Sigmoid colon (tissue), 7 donors: ENCODE results near the gene CCDC17. TPM values are rescaled to one million over a fixed set of nuclear protein-coding genes. Genes with fewer than 3 reads are reported as not detected.

Experiments used
- DNase-seq: peaks from one replicate; pipeline ENCODE4 v3.0.0-alpha.2; 2019
- H3K27ac ChIP-seq, 4 donors: fragments of 200-600 bp; sonication (generic); one replicate each; pipeline ENCODE4 v1.5.1; 2016 to 2019; ENCODE audit warnings: mild to moderate bottlenecking in 1 of 4
- H3K27me3 ChIP-seq, 3 donors: fragments of 200-600 bp; sonication (generic); one replicate each; pipeline ENCODE4 v1.5.1; 2019; ENCODE audit warnings: mild to moderate bottlenecking in 1 of 3
- H3K36me3 ChIP-seq, 4 donors: fragments of 200-600 bp; sonication (generic); one replicate each; pipeline ENCODE4 v1.5.1; 2016 to 2019
- H3K4me1 ChIP-seq, 4 donors: fragments of 200-600 bp; sonication (generic); one replicate each; pipeline ENCODE4 v1.5.1; 2017 to 2019
- H3K4me3 ChIP-seq, 4 donors: fragments of 200-600 bp; sonication (generic); one replicate each; pipeline ENCODE4 v1.5.1; 2017 to 2019; ENCODE audit warnings: mild to moderate bottlenecking in 2 of 4, moderate library complexity in 1 of 4
- H3K9me3 ChIP-seq, 4 donors: fragments of 200-600 bp in 3 of 4; sonication (generic) in 3 of 4; one replicate each; pipeline versions ENCODE4 v1.5.1 to v1.6.1; 2013 to 2019
- CTCF ChIP-seq, 4 experiments: fragments of 450-650 bp in 3 of 4; fragments of 200-600 bp in 1 of 4; IDR thresholded peaks; one replicate each; pipeline ENCODE4 v1.5.1; 2016 to 2019; ENCODE audit warnings: antibody characterized with exemption in 4 of 4, mild to moderate bottlenecking in 3 of 4, moderate library complexity in 2 of 4
- EP300 ChIP-seq, 4 donors: sonication (generic); formaldehyde crosslinking; IDR thresholded peaks; one replicate each; pipeline ENCODE4 v1.6.1; 2017; ENCODE audit warnings: antibody characterized with exemption in 4 of 4
- POLR2A ChIP-seq, 2 donors: fragments of 450-650 bp; IDR thresholded peaks; one replicate each; pipeline ENCODE4 v1.6.1; 2016; ENCODE audit warnings: antibody characterized with exemption in 2 of 2, mild to moderate bottlenecking in 2 of 2, moderate library complexity in 2 of 2
- POLR2AphosphoS5 ChIP-seq, 4 donors: sonication (generic); formaldehyde crosslinking; IDR thresholded peaks; one replicate each; pipeline ENCODE4 v1.6.1; 2017; ENCODE audit warnings: antibody characterized with exemption in 4 of 4
- WGBS, 2 donors: extraction: QIAGEN DNeasy Blood & Tissue Kit; methylation state at CpG; one replicate each; pipeline ENCODE4 v1.1.7; 2013; 5-methylcytosine and 5-hydroxymethylcytosine counted together
- intact Hi-C: fragments of 100-400 bp; cut with DNase I; formaldehyde crosslinking; loops from one replicate; pipeline ENCODE4 v1.15.1; 2023
- polyA plus RNA-seq, 3 donors: library from polyadenylated mRNA; stranded (reverse); fragments of 200-250 nt; gene quantifications; one replicate each; pipeline ENCODE4 v1.2.3, GENCODE V29; 2013
- total RNA-seq, 4 donors: library from RNA; depleted of rRNA; stranded (reverse); fragments of >200 nt; gene quantifications; one replicate each; pipeline ENCODE4 v1.1.0, GENCODE V29; 2016
- donor health status: healthy with polysubstance abuse.
- donor health status: Bipolar disorder and iron deficiency.
- donor health status: healthy.

The CCDC17 gene
- total and polyA plus RNA-seq, 7 donors: 0.82 to 2.6 (median 1.4) TPM

GRCh38 chr1:45630429-45630828 is 6.6 kb upstream of the CCDC17 start:
- no peak for DNase-seq
- Histone ChIP-seq H3K27me3 (no peaks in the 10 kb centered on the region), H3K4me3 (no peak overlapping the region), H3K4me1 (peaks cover 0 to 6% (median 0%) of the 10 kb centered on the region in 4 donors), H3K36me3 (peaks cover 40 to 96% (median 66%) of the 10 kb centered on the region in 4 donors), H3K27ac (peak overlapping the region in 1 of 4 donors; percentile 1), H3K9me3 (no peaks in the 10 kb centered on the region)
- 37 to 74% methylated on average over 1 of the region's 1 CpG for WGBS, 2 donors
- intact Hi-C loops: no loop called here
- TF ChIP-seq EP300 (IDR thresholded peaks at IDR 0.05) (no peak), POLR2AphosphoS5 (IDR thresholded peaks at IDR 0.05) (no peak), CTCF (IDR thresholded peaks at IDR 0.05) (no peak), POLR2A (IDR thresholded peaks at IDR 0.05) (no peak)

- no peaks in the 10 kb centered on the region for H3K27me3 ChIP-seq
- H3K4me3 ChIP-seq: no peak overlapping the region
- DNase-seq: no peak
- H3K4me1 ChIP-seq: no peaks in the 10 kb centered on the region
- peaks cover 40 to 88% (median 66%) of the 10 kb centered on the region in 4 donors for H3K36me3 ChIP-seq
- intact Hi-C loops: no loop called here
- no peak overlapping the region for H3K27ac ChIP-seq
- no peak for TF ChIP-seq POLR2AphosphoS5 (IDR thresholded peaks at IDR 0.05)
- no peak for TF ChIP-seq EP300 (IDR thresholded peaks at IDR 0.05)
- TF ChIP-seq POLR2A (IDR thresholded peaks at IDR 0.05): no peak
- TF ChIP-seq CTCF (IDR thresholded peaks at IDR 0.05): no peak
- no peaks in the 10 kb centered on the region for H3K9me3 ChIP-seq
Observed at GRCh38 chr1:45629035-45629434, 5.2 kb upstream of the CCDC17 start.

- Histone ChIP-seq H3K4me3 (peak overlapping the region in 3 of 4 donors; percentile 27 to 43 (median 40)), H3K9me3 (no peaks in the 10 kb centered on the region), H3K4me1 (peaks cover 0 to 20% (median 13%) of the 10 kb centered on the region in 4 donors), H3K27me3 (no peaks in the 10 kb centered on the region), H3K27ac (peak overlapping the region; percentile 31 to 52 (median 42)), H3K36me3 (peaks cover 0 to 33% (median 20%) of the 10 kb centered on the region in 4 donors)
- no peak for DNase-seq
- peak in 1 of 4 donors; percentile 21 for TF ChIP-seq POLR2AphosphoS5 (IDR thresholded peaks at IDR 0.05)
- no peak for TF ChIP-seq EP300 (IDR thresholded peaks at IDR 0.05)
- WGBS, 2 donors: 80 to 86% methylated on average over 78 of the region's 78 CpGs
- intact Hi-C loops: no loop called here
Observed at GRCh38 chr1:45622524-45623394, 1.1 kb downstream of the CCDC17 start.

GRCh38 chr1:45621895-45622523 is 1.8 kb downstream of the CCDC17 start:
- WGBS, 2 donors: 74 to 78% methylated on average over 18 of the region's 18 CpGs
- intact Hi-C loops: no loop called here
- H3K4me1 ChIP-seq: peaks cover 0 to 20% (median 13%) of the 10 kb centered on the region in 4 donors
- peaks cover 2 to 33% (median 21%) of the 10 kb centered on the region in 4 donors for H3K36me3 ChIP-seq
- H3K27me3 ChIP-seq: no peaks in the 10 kb centered on the region
- H3K27ac ChIP-seq: peak overlapping the region; percentile 31 to 52 (median 42)
- TF ChIP-seq EP300 (IDR thresholded peaks at IDR 0.05): no peak
- no peak for TF ChIP-seq POLR2A (IDR thresholded peaks at IDR 0.05)
- no peak for TF ChIP-seq CTCF (IDR thresholded peaks at IDR 0.05)
- TF ChIP-seq POLR2AphosphoS5 (IDR thresholded peaks at IDR 0.05): no peak
- H3K9me3 ChIP-seq: no peaks in the 10 kb centered on the region
- H3K4me3 ChIP-seq: peak overlapping the region in 3 of 4 donors; percentile 27 to 43 (median 40)
- DNase-seq: no peak

GRCh38 chr1:45621501-45621836 is 2.4 kb downstream of the CCDC17 start:
- no peak for DNase-seq
- TF ChIP-seq POLR2AphosphoS5 (IDR thresholded peaks at IDR 0.05) (no peak), CTCF (IDR thresholded peaks at IDR 0.05) (no peak), POLR2A (IDR thresholded peaks at IDR 0.05) (no peak), EP300 (IDR thresholded peaks at IDR 0.05) (no peak)
- peak overlapping the region in 2 of 4 donors; percentile 31 to 52 for H3K27ac ChIP-seq
- H3K4me3 ChIP-seq: no peak overlapping the region
- intact Hi-C loops: no loop called here
- H3K9me3 ChIP-seq: no peaks in the 10 kb centered on the region
- WGBS, 2 donors: 33 to 63% methylated on average over 3 of the region's 3 CpGs
- peaks cover 7 to 33% (median 23%) of the 10 kb centered on the region in 4 donors for H3K36me3 ChIP-seq
- no peaks in the 10 kb centered on the region for H3K27me3 ChIP-seq
- H3K4me1 ChIP-seq: peaks cover 0 to 20% (median 13%) of the 10 kb centered on the region in 4 donors
